AG08396 (cell line): ENCODE measurements around the gene KCNAB1.
"Not testable (repeated sequence)": the region's sequence is repeated elsewhere in the genome, so short reads cannot be mapped to it uniquely, and the experiment has no call there.

Experiments
- DNase-seq: peaks from one replicate; pipeline ENCODE4 v3.0.0; 2012; ENCODE audit warnings: low spot score, mixed read lengths

Gene KCNAB1

DNA sequence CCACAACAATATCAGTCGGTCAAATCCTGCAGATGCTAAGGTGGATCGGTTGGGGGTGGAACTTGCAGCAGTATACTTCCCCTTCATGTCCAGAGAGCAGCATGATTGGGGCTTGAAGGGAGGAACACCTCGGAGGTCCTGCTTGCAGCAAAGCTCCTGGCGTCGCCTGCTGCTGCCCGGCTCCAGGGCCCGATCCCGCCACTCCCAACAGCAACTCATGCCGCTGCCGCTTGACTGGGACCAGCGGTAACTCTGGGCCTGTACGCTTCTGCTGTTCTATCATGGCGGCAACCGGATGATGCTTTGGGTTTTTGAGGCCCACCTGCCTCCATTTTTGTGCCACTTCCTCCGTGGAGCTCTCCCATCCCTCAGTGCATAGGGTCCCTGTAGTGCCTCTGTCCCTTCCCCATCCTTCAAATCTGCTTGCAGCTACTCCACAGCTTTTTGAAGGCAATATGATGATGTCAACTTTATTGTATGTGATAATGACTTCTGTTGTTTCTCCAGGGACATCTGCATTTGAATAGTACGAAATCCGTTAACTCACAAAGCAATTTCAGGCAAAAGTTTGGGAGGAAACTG, 56.3 kb downstream of the KCNAB1 start:
- no peak for DNase-seq

DNA sequence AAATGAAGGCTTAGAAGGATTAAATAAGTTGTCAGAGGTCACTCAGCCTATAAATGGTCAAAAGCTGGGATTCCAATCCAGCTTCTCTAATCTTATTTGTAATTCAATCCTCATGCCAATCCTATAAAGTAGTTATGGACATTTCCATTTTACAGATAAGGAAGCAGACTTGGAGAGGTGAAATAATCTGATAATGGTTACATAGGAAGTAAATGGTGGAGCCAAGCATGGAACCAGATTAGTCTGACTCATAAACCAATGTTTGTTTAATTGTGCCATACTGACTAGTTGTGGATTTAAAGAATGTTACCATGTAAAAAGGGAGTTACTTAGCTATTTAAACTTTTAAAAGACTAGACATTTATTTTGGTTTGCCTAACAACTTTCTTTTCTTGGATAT, 59.7 kb downstream of the KCNAB1 start:
- DNase-seq: no peak

DNA sequence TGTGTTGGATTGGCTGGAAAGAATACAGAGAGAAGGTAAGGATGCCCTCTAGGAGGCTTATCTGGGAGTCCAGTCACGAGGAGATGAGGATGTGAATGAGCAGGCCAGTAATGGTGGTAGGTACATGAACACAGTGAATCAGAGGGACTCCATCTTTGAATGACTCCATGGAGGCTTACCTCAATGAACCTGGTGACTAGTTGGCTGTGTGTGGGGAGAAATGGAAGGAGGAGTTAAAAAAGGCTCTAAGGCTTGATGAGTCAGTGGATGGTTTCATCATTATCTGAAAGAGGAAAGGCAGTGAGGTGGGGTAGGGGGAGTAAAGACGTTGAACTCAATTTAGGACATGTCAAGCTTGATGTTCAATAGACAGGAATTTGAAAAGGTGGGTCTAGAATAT, 61.1 kb downstream of the KCNAB1 start:
- DNase-seq: no peak

DNA sequence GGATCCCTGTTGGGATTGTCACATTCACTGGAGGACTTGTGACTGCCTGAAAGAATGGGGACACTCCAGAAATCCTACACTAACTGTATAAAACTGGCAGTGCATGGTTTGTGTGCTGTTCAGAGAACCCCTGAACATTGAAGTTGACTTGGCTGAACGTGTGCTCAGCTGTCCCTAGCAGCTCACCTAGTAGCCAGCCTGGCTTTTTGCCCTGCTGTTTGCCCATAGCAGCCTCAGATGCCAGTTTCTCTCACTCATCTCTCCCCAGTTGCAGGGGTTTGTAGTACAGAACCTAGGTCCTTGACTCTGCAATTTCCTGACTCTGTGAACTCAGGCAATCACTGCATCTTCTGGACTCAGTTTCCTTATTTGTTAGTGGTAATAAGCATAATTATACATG, 63.0 kb downstream of the KCNAB1 start:
- no peak for DNase-seq

DNA sequence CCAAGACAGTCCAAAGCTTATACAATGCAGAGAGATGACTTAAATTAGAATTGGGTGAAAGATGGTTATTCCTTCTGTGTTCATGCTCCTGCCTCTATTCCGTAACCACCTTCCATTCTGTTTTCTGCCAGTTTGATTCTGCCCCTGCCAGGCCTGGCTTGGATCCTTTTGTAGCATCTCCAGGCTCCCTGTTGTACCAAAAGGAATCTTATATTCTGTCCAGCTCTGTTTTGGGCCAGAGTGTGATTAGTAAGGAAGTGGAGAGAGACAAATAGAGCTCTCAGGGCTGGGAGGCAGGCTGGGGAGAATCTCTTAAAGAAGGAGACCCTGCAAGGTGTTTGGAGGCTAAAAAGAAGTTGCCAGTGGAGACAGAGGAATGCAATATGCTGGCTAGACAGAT, 63.8 kb downstream of the KCNAB1 start:
- DNase-seq: no peak

GRCh38 chr3:156187146-156187769, 66.9 kb downstream of the KCNAB1 start:
- DNase-seq: no peak

DNA sequence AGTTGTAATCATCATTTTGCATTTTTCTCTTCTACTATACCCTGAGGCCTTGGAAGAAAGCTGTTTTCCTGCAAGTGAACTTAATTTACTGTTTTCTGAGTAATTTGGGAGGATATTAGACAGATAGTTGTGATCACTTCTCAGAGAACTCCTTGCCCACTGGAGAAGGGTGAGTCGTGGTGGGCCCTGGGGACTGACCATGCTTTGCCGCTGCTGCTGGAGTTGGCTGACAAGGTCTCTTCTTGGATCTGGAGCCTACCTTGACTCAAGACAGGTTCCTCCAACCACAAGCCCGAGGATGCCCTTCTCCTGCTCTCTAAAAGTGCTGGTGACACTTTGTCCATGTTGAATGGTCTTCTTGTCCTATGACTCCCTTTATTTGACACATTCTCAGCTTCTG, 68.4 kb downstream of the KCNAB1 start:
- no peak for DNase-seq

- no peak for DNase-seq
Measured at GRCh38 chr3:156189927-156190326, 69.5 kb downstream of the KCNAB1 start.

- not testable (repeated sequence) for DNase-seq
Measured at GRCh38 chr3:156194945-156195344, 74.6 kb downstream of the KCNAB1 start.

DNA sequence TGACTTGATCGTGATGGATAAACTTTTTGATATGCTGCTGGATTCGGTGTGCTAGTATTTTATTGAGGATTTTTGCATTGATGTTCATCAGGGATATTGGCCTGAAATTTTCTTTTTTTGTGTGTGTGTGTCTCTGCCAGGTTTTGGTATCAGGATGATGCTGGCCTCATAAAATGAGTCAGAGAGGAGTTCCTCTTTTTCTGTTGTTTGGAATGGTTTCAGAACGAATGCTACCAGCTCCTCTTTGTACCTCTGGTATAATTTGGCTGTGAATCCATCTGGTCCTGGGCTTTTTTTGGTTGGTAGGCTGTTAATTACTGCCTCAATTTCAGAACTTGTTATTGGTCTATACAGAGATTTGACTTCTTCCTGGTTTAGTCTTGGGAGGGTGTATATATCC, 76.8 kb downstream of the KCNAB1 start:
- not testable (repeated sequence) for DNase-seq

GRCh38 chr3:156201411-156202405, 81.3 kb downstream of the KCNAB1 start:
- no peak for DNase-seq

DNA sequence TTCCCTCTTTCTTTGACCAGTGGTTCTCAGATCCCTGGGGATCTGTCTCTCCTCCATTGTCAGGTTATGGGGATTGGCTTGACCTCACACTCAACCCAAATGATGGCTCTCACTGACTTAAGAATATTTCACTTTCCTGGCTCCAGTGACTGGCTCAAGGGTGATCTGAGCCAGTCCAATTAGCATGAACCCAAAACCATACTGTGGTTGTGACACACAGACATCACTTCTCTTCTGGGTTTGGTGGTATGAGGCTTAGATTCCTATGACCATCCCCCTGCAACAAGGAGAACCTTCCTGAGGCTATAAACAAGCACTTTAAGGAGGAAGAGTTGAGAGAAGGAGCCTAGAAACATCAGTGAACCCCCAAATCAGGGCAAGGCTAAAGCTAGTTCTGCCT, 85.8 kb downstream of the KCNAB1 start:
- DNase-seq: no peak

DNA sequence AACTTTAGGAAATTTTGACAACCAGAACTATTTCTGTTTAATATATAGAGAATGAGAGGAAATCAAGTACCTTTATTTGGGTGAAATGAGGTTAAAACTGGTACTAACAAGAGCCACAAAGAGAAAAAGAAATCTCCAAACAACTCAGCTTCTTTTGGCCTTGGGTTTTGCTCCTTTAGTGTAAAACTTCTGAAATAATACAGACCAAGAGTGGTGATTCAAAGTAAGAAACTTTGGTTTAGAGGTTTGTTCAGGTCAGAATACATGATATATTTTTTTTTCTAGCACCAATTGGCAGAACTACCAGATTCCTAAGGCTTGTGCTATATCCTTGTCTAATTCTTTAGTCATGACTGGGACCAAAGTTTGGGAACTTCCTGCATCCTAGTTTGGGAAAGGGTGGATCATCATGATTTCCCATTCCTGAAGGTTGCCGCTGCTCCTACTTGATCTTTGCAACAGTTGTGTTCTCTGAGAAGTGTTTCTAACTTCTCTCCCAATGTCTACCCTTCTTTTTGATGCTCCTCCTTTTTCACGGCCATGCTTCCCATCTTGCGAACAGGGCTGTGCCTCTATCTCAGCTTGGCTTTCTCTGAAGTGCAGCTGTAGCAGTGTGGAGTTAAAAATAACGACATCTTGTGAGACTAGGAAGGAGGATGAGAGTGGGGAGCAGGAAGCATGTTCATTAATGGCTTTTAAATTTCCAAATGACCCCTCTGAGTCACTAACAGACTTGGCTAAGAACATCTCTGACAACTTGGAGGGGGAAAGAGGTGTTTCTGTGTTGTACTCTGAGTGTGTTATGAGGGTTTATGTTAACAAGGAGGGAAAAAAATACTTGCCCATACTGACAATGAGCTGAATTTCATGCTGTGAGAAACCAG, 87.7 kb downstream of the KCNAB1 start:
- no peak for DNase-seq

DNA sequence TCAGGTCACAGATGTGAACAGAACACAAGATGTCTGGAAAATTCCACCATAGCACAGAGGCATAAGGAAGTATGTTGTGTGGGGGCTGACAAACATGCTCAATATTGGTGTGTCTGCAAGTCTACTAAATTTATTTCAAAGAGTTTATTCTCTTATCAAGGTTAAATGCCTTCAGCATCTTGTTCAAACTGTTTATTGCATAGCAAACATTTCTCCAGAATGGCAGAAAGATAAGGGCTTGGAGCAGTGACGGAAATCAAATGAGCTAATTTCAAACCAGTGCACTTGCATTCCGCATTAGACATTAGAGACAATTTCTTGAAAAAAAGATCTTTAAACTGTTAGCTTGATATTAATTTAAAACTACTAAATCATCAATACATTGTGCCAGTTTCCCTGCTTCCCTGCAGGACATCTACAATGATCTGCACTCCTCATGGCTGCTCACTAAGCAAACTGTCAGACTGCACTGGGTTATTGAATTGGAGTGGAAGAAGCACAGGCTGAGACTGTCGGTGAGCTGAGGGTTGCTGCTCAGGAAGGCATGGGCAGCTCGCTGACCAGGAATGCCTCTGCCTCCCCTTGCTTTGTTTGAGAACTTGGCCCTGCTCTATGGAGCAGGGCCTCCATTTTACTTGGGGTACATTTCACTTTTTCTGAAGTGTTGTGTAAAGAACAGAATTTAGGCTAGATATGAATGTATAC, 89.4 kb downstream of the KCNAB1 start:
- no peak for DNase-seq

DNA sequence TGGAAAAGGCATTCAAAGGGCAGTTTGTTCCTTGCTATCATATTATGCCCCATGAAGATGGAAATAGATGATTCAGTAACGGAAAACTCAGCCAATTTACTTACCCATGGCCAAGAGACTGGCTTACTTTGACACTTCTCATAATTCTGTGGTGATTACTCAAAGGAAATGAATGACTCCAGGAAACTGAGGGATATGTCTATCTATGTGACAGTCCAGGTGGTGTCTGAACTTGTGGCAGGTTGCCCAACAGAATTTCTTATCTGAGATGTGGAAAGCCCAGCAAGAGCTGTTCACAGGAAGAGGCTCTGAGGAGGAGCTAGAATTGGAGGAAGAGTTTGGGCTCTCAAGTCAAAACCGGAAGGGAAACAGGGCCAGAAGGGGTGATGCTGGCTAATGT, 91.2 kb downstream of the KCNAB1 start:
- no peak for DNase-seq

DNA sequence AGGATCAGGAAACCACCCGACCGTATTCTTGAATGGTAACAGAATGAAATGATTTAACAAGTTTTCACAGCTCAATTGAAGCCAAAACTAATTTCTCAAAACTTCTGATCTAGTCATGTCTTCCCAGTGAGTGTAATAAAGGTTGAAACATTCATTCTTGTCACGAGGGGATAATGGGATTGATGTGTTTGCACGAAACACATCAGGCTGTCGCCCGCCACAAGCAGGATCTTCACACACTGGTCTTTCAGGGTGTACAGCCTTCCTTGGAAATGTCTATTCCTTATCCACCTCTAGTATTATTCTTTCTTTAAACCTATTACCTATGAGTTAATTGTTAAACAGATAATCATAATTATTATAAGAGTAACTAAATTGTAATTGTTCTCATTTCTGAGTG, 94.3 kb downstream of the KCNAB1 start:
- DNase-seq: no peak

DNA sequence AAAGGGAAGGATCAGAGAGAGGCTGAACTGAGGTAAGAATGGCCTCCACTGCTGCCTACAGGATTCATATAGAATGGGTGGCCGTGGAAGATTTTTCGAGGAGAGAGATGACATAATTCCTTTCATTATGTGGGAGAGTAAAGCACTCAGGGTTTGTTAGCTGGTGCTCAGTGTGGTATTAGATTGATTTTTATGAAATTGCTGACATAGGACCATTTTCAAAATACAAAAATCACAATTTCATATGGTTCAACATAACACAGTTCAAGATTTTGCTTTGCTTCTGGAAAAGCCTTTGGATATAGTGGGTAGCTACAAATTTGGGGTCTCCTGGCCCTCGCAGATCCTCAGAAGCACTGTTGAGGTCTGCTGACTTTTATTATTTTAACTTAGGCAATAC, 95.4 kb downstream of the KCNAB1 start:
- DNase-seq: no peak

GRCh38 chr3:156216216-156216615, 95.8 kb downstream of the KCNAB1 start:
- no peak for DNase-seq

GRCh38 chr3:156216852-156217251, 96.5 kb downstream of the KCNAB1 start:
- no peak for DNase-seq

GRCh38 chr3:156217674-156218352, 97.4 kb downstream of the KCNAB1 start:
- DNase-seq: no peak

DNA sequence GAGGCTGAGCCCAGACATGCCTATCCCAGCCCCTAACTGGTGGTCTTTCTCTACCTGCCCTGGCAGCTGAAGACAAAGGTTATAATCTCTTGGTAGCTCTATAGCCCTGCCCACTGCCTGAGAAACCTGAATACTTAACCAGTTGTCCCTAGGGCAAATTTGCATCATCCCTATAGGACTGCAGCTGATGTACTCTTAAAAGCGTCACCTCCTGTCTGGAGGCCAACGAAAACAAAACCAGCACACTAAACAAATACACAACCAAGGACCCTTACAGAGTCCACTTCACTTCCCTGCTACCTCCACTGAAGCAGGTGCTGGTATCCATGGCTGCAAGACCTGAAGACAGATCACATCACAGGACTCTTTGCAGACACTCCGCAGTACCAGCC, 98.0 kb downstream of the KCNAB1 start:
- no peak for DNase-seq
